ENCODE data around the gene ZNF133.
"Not testable (repeated sequence)": the region's sequence is repeated elsewhere in the genome, so short reads cannot be mapped to it uniquely, and the experiment has no call there.

Gene ZNF133

GRCh38 chr20:18287546-18287914 is 797 bp upstream of the ZNF133 start:
- DNase-seq: no peak

GRCh38 chr20:18288749-18289267 is 481 bp downstream of the ZNF133 start:
- DNase-seq: no peak

- no peak for DNase-seq
Measured at GRCh38 chr20:18289306-18289705, 979 bp downstream of the ZNF133 start.

- no peak for DNase-seq
Measured at GRCh38 chr20:18299364-18299763, 11.0 kb downstream of the ZNF133 start.

GRCh38 chr20:18304618-18305017 is 16.3 kb downstream of the ZNF133 start:
- no peak for DNase-seq

GRCh38 chr20:18307301-18307700 is 19.0 kb downstream of the ZNF133 start:
- DNase-seq: no peak

- no peak for DNase-seq
Measured at GRCh38 chr20:18310051-18310450, 21.7 kb downstream of the ZNF133 start.

GRCh38 chr20:18310592-18310991 is 22.3 kb downstream of the ZNF133 start:
- no peak for DNase-seq

- DNase-seq: no peak
Measured at GRCh38 chr20:18312723-18313122, 24.4 kb downstream of the ZNF133 start.

- DNase-seq: no peak
Measured at GRCh38 chr20:18313411-18313810, 25.1 kb downstream of the ZNF133 start.

GRCh38 chr20:18314786-18315406 is 26.6 kb downstream of the ZNF133 start:
- DNase-seq: no peak

GRCh38 chr20:18316166-18316565 is 27.8 kb downstream of the ZNF133 start:
- no peak for DNase-seq

- no peak for DNase-seq
Measured at GRCh38 chr20:18321316-18321715, 33.0 kb downstream of the ZNF133 start.

GRCh38 chr20:18321976-18322950 is 33.9 kb downstream of the ZNF133 start:
- DNase-seq: no peak

- DNase-seq: no peak
Measured at GRCh38 chr20:18323705-18324104, 35.4 kb downstream of the ZNF133 start.

GRCh38 chr20:18324596-18325089 is 36.3 kb downstream of the ZNF133 start:
- DNase-seq: no peak

GRCh38 chr20:18326990-18327389 is 38.7 kb downstream of the ZNF133 start:
- no peak for DNase-seq

GRCh38 chr20:18331694-18332093 is 43.4 kb downstream of the ZNF133 start:
- DNase-seq: no peak

GRCh38 chr20:18349749-18350148 is 61.4 kb downstream of the ZNF133 start:
- DNase-seq: not testable (repeated sequence)

- DNase-seq: no peak
Measured at GRCh38 chr20:18359854-18360253, 71.5 kb downstream of the ZNF133 start.

- DNase-seq: no peak
Measured at GRCh38 chr20:18360635-18361034, 72.3 kb downstream of the ZNF133 start.

- no peak for DNase-seq
Measured at GRCh38 chr20:18361678-18362077, 73.4 kb downstream of the ZNF133 start.

GRCh38 chr20:18362916-18363315 is 74.6 kb downstream of the ZNF133 start:
- DNase-seq: no peak

- DNase-seq: no peak
Measured at GRCh38 chr20:18363708-18364107, 75.4 kb downstream of the ZNF133 start.
